GM12878 (cell line): Measurements from ENCODE around the gene DNASE1. TPM values are rescaled to one million over a fixed set of nuclear protein-coding genes. Genes with fewer than 3 reads are reported as not detected.

ENCODE experiments used
- ATAC-seq: fragments of 200-7000 bp; cut with Tn5 transposase; 3 replicates; pipeline ENCODE4 v1.9.1; 2020; ENCODE audit warnings: mild to moderate bottlenecking, moderate library complexity
- BruUV-seq: library from RNA; stranded (reverse); fragments of 400-500 nt; replicated peaks from 2 replicates; lab custom pipeline; 2021; lab: Mats Ljungman, UMichigan
- CTCF ChIA-PET: fragments of 300-600 bp; sonication (Branson Sonifier 250); formaldehyde crosslinking; extraction: SDS; loops from one replicate; lab custom pipeline; 2021; ENCODE audit warnings: inconsistent platforms; lab: Yijun Ruan, JAX
- POLR2A ChIA-PET: fragments of 350-600 bp; formaldehyde crosslinking; extraction: SDS; loops from one replicate; lab custom pipeline; 2021; ENCODE audit warnings: inconsistent platforms; lab: Charles Lee
- RAD21 ChIA-PET: fragments of 300-600 bp; sonication (Branson Sonifier 250); formaldehyde crosslinking; loops from one replicate; lab custom pipeline; 2023; ENCODE audit warnings: antibody characterized with exemption; ENCODE audit not compliant: unreplicated experiment; lab: Charles Lee
- SMC1A ChIA-PET: fragments of 300-600 bp; sonication (Branson Sonifier 250); formaldehyde crosslinking; loops from one replicate; lab custom pipeline; 2023; ENCODE audit not compliant: unreplicated experiment, uncharacterized antibody; lab: Charles Lee
- DNase-seq: peaks from one replicate; pipeline ENCODE4 v3.0.0-alpha.2; 2011; ENCODE audit warnings: low read depth, low spot score
- FAIRE-seq: peaks from 3 replicates; lab custom pipeline; 2011; peaks lifted over from hg19 to GRCh38; lab: Jason Lieb, UNC
- H2AFZ ChIP-seq: 2 replicates; pipeline ENCODE4 v1.6.0; 2011; ENCODE audit warnings: low read depth, low read length, control low read depth; ENCODE audit not compliant: control insufficient read depth
- H3K27ac ChIP-seq: 2 replicates; pipeline ENCODE4 v1.5.1; 2011; ENCODE audit warnings: control low read depth; ENCODE audit not compliant: control insufficient read depth, insufficient read depth
- H3K27me3 ChIP-seq, 2 experiments: replicated peaks in 1 of 2; 2 replicates each; pipeline versions ENCODE4 v1.6.0 to v1.6.1; 2011; ENCODE audit warnings: low read length in 1 of 2; ENCODE audit not compliant: control insufficient read depth in 2 of 2, insufficient read depth in 2 of 2
- H3K36me3 ChIP-seq, 2 experiments: 2 replicates each; pipeline ENCODE4 v1.5.1; 2011; ENCODE audit warnings: low read length in 1 of 2; ENCODE audit not compliant: control insufficient read depth in 2 of 2, insufficient read depth in 2 of 2
- H3K4me1 ChIP-seq: 2 replicates; pipeline ENCODE4 v1.6.1; 2011; ENCODE audit warnings: mild to moderate bottlenecking, low read length, moderate library complexity, mixed read lengths; ENCODE audit not compliant: control insufficient read depth, insufficient read depth
- H3K4me2 ChIP-seq: 2 replicates; pipeline ENCODE4 v1.6.0; 2011; ENCODE audit warnings: control low read depth; ENCODE audit not compliant: control insufficient read depth, insufficient read depth
- H3K4me3 ChIP-seq: fragments of 200-600 bp; sonication (generic); 2 replicates; pipeline ENCODE4 v1.5.1; 2016
- H3K79me2 ChIP-seq: 2 replicates; pipeline ENCODE4 v1.6.0; 2011; ENCODE audit warnings: low read length; ENCODE audit not compliant: control insufficient read depth, insufficient read depth
- H3K9ac ChIP-seq: 2 replicates; pipeline ENCODE4 v1.8.0; 2011; ENCODE audit warnings: low read length, control low read depth, mixed read lengths; ENCODE audit not compliant: control insufficient read depth, insufficient read depth
- H3K9me3 ChIP-seq: replicated peaks from 3 replicates; pipeline ENCODE4 v1.5.1; 2011; ENCODE audit warnings: mild to moderate bottlenecking, low read length; ENCODE audit not compliant: control insufficient read depth, insufficient read depth
- H4K20me1 ChIP-seq: 2 replicates; pipeline ENCODE4 v1.6.0; 2011; ENCODE audit not compliant: control insufficient read depth, insufficient read depth
- ATF2 ChIP-seq: IDR thresholded peaks from 2 replicates; pipeline ENCODE4 v1.6.1; 2012; ENCODE audit warnings: low read length, inconsistent platforms
- BCL11A ChIP-seq: IDR thresholded peaks from 2 replicates; pipeline ENCODE4 v1.6.1; 2011; ENCODE audit warnings: low read depth, low read length
- BCLAF1 ChIP-seq: fragments of 450-650 bp; IDR thresholded peaks from 2 replicates; pipeline ENCODE4 v1.6.1; 2017; ENCODE audit warnings: antibody characterized with exemption, mild to moderate bottlenecking, moderate library complexity
- MLLT1 ChIP-seq: fragments of 450-650 bp; IDR thresholded peaks from 2 replicates; pipeline ENCODE4 v1.6.1; 2016; ENCODE audit warnings: mild to moderate bottlenecking
- POLR2A ChIP-seq: IDR thresholded peaks from 2 replicates; pipeline ENCODE4 v1.6.1; 2011; ENCODE audit warnings: low read depth, mild to moderate bottlenecking, low read length
- RAD21 ChIP-seq: IDR thresholded peaks from 2 replicates; pipeline ENCODE4 v1.6.1; 2011; ENCODE audit warnings: mild to moderate bottlenecking, low read depth, low read length, moderate library complexity; ENCODE audit not compliant: insufficient read depth
- RUNX3 ChIP-seq: IDR thresholded peaks from 2 replicates; pipeline ENCODE4 v1.6.1; 2012; ENCODE audit warnings: low read length, inconsistent platforms
- SMC3 ChIP-seq: IDR thresholded peaks from 2 replicates; pipeline ENCODE4 v1.6.1; 2011; ENCODE audit warnings: low read length, improper control_type of control experiment, borderline replicate concordance
- USF1 ChIP-seq: IDR thresholded peaks from 2 replicates; pipeline ENCODE4 v1.6.1; 2011; ENCODE audit warnings: borderline replicate concordance, low read depth, mild to moderate bottlenecking, moderate library complexity, mixed read lengths, low read length; ENCODE audit not compliant: insufficient read depth; ENCODE audit errors: extremely low read length
- WGBS: methylation state at CpG from one replicate; pipeline ENCODE4 v1.1.6; 2016; ENCODE audit warnings: low lambda C conversion rate; ENCODE audit not compliant: insufficient replicate concordance, insufficient coverage; ENCODE audit errors: missing lambda C conversion rate; 5-methylcytosine and 5-hydroxymethylcytosine counted together
- in situ Hi-C: fragments of 300-500 bp; cut with MboI; formaldehyde crosslinking; loops from 9 replicates; pipeline ENCODE4 v1.14.3; 2018; ENCODE audit warnings: mixed read lengths
- intact Hi-C: fragments of 100-400 bp; cut with micrococcal nuclease; formaldehyde crosslinking; loops from one replicate; pipeline ENCODE4 v1.14.2; 2022; ENCODE audit not compliant: unreplicated experiment
- polyA plus RNA-seq, 11 experiments: library from polyadenylated mRNA; depleted of rRNA in 4 of 11; unstranded in 6 of 11; stranded (reverse) in 5 of 11; fragments of >200 nt; fragmentation: Nextera tagmentation in 4 of 11; fragmentation: Illumina TruSeq in 1 of 11; extraction: Ambion mirVana in 4 of 11; extraction: Trizol in 1 of 11; gene quantifications; 1 replicate in 1 of 11; 2 replicates in 10 of 11; pipeline versions ENCODE4 v1.2.1 to v1.2.3, GENCODE V29; 2011 to 2016; ENCODE audit warnings: inconsistent platforms in 2 of 11, missing spikeins in 2 of 11, low read depth in 1 of 11
- total RNA-seq, 4 experiments: library from RNA; depleted of rRNA in 3 of 4; stranded (reverse); fragments of >200 nt in 3 of 4; fragmentation: Illumina TruSeq in 1 of 4; extraction: Trizol in 1 of 4; gene quantifications; 2 replicates each; pipeline versions ENCODE4 v1.2.1 to v1.2.3, GENCODE V29; 2013 to 2021

Gene DNASE1
- total and polyA plus RNA-seq, 10 of the 15 experiments (the other 5 are each of a cell fraction or from before 2014, with no cell fraction given): 0.23 to 12.0 (median 7.9) TPM

- ChIA-PET SMC1A (no interaction called here), CTCF (no interaction called here), RAD21 (no interaction called here)
- Histone ChIP-seq H3K9me3 (no peaks in the 10 kb centered on the region), H3K4me3 (no peak overlapping the region), H3K79me2 (peaks cover 5% of the 10 kb centered on the region), H2AFZ (no peak overlapping the region), H3K27me3 (no peaks in the 10 kb centered on the region), H3K4me2 (no peak overlapping the region), H3K27ac (no peak overlapping the region), H4K20me1 (no peaks in the 10 kb centered on the region), H3K36me3 (peaks cover 0 to 2% of the 10 kb centered on the region in 2 experiments; a peak in 3 of 4 replicates), H3K9ac (no peak overlapping the region), H3K4me1 (peaks cover 9% of the 10 kb centered on the region)
- in situ Hi-C loops (no loop called here), intact Hi-C loops (no loop called here)
- 98% methylated on average over 4 of the region's 4 CpGs for WGBS
- FAIRE-seq (no peak), ATAC-seq (no peak), DNase-seq (no peak)
- no TSS peak for BruUV-seq
- TF ChIP-seq RUNX3: 0 out of 2 replicates have a peak, but pooled peaks have one; percentile 10
- TF ChIP-seq BCL11A: no peak
- TF ChIP-seq ATF2: no peak
- no peak for TF ChIP-seq USF1
- TF ChIP-seq, all 136 proteins: peak for 1
- POLR2A ChIA-PET: no interaction called here
Observed at GRCh38 chr16:3698941-3699340, 44.5 kb downstream of the DNASE1 start.

- no peaks in the 10 kb centered on the region for H4K20me1 ChIP-seq
- no peaks in the 10 kb centered on the region for H3K4me1 ChIP-seq
- no peaks in the 10 kb centered on the region for H3K27me3 ChIP-seq
- ChIA-PET SMC1A (no interaction called here), RAD21 (no interaction called here), POLR2A (interaction anchor here (0.7 to 1.8 kb wide), 3 partner anchors 12 to 75 kb away, joined by 3 to 5 read pairs (median 4); no protein-coding TSS in a partner anchor), CTCF (interaction anchor here (1.0 to 2.3 kb wide), 3 partner anchors 9 to 12 kb away, joined by 3 to 9 read pairs (median 3); no protein-coding TSS in a partner anchor)
- peaks cover 8% of the 10 kb centered on the region for H3K79me2 ChIP-seq
- intact Hi-C loops: no loop called here
- 65% methylated on average over 4 of the region's 4 CpGs for WGBS
- no peak overlapping the region for H3K27ac ChIP-seq
- in situ Hi-C loops: no loop called here
- peaks cover 0 to 2% of the 10 kb centered on the region in 2 experiments; a peak in 2 of 4 replicates for H3K36me3 ChIP-seq
- no peaks in the 10 kb centered on the region for H3K9me3 ChIP-seq
- BruUV-seq: no TSS peak
- no peak overlapping the region for H3K4me3 ChIP-seq
- H2AFZ ChIP-seq: no peak overlapping the region
- FAIRE-seq (no peak), DNase-seq (no peak), ATAC-seq (no peak)
- no peak overlapping the region for H3K4me2 ChIP-seq
- H3K9ac ChIP-seq: no peak overlapping the region
- TF ChIP-seq ATF2 (no peak), RAD21 (no peak), BCLAF1 (no peak), MLLT1 (no peak), SMC3 (no peak), POLR2A (no peak)
Observed at GRCh38 chr16:3701531-3701930, 47.0 kb downstream of the DNASE1 start.
